Endothelial cell of umbilical vein (primary cell): ENCODE results near the gene FAM20A. TPM values are rescaled to one million over a fixed set of nuclear protein-coding genes. Genes with fewer than 3 reads are reported as not detected.

Source experiments
- BruUV-seq: library from RNA; stranded (reverse); fragments of 400-500 nt; replicated peaks from 2 replicates; lab custom pipeline; 2021; lab: Mats Ljungman, UMichigan
- CTCF ChIA-PET: fragments of 300-600, 350-600 bp; sonication (Branson Sonifier 250); formaldehyde crosslinking; loops from one replicate; lab custom pipeline; 2021; ENCODE audit warnings: antibody characterized with exemption, inconsistent platforms; lab: Charles Lee
- POLR2A ChIA-PET: fragments of 300-600, 350-600 bp; sonication (Branson Sonifier 250); formaldehyde crosslinking; loops from one replicate; lab custom pipeline; 2021; ENCODE audit warnings: antibody characterized with exemption, inconsistent platforms; lab: Charles Lee
- DNase-seq: peaks from one replicate; pipeline ENCODE4 v3.0.0-alpha.2; 2011; ENCODE audit warnings: low read depth, low spot score
- FAIRE-seq: peaks from 2 replicates; lab custom pipeline; 2011; peaks lifted over from hg19 to GRCh38; lab: Jason Lieb, UNC
- H2AFZ ChIP-seq: 2 replicates; pipeline ENCODE4 v1.6.0; 2012; ENCODE audit warnings: low read depth, low read length, control low read depth, inconsistent platforms
- H3K27ac ChIP-seq: 2 replicates; pipeline ENCODE4 v1.5.1; 2011; ENCODE audit warnings: low read depth, mild to moderate bottlenecking, control low read depth, low read length, moderate library complexity; ENCODE audit not compliant: insufficient read depth
- H3K27me3 ChIP-seq, 2 experiments: 2 replicates each; pipeline versions ENCODE4 v1.6.0 to v1.6.1; 2011; ENCODE audit warnings: low read length in 2 of 2, mixed read lengths in 1 of 2; ENCODE audit not compliant: control insufficient read depth in 2 of 2, insufficient read depth in 2 of 2
- H3K36me3 ChIP-seq, 2 experiments: 2 replicates in 1 of 2; 3 replicates in 1 of 2; pipeline ENCODE4 v1.5.1; 2011; ENCODE audit warnings: low read length in 2 of 2, mild to moderate bottlenecking in 1 of 2, moderate library complexity in 1 of 2; ENCODE audit not compliant: control insufficient read depth in 2 of 2, insufficient read depth in 2 of 2; ENCODE audit errors: extremely low read depth in 1 of 2
- H3K4me1 ChIP-seq: 3 replicates; pipeline ENCODE4 v1.5.1; 2011; ENCODE audit warnings: mild to moderate bottlenecking, low read length; ENCODE audit not compliant: control insufficient read depth, insufficient read depth; ENCODE audit errors: extremely low read depth
- H3K4me2 ChIP-seq: 2 replicates; pipeline ENCODE4 v1.6.1; 2011; ENCODE audit warnings: low read length, control low read depth, mixed read lengths; ENCODE audit not compliant: insufficient read depth
- H3K4me3 ChIP-seq, 3 experiments: fragments of 200-600 bp in 1 of 3; sonication (generic), shearing (Covaris generic) in 1 of 3; replicated peaks in 1 of 3; 2 replicates each; pipeline ENCODE4 v1.5.1; 2011 to 2016; ENCODE audit warnings: control low read depth in 3 of 3, low read length in 3 of 3, mild to moderate bottlenecking in 2 of 3, inconsistent platforms in 1 of 3, low read depth in 1 of 3, moderate library complexity in 1 of 3; ENCODE audit not compliant: insufficient read depth in 1 of 3
- H3K79me2 ChIP-seq: 2 replicates; pipeline ENCODE4 v1.6.0; 2012; ENCODE audit warnings: low read length, inconsistent platforms; ENCODE audit not compliant: control insufficient read depth, insufficient read depth
- H3K9ac ChIP-seq: replicated peaks from 2 replicates; pipeline ENCODE3; 2011; ENCODE audit warnings: low read length, control low read depth; ENCODE audit not compliant: insufficient read depth; ENCODE audit errors: extremely low read depth
- H3K9me1 ChIP-seq: replicated peaks from 3 replicates; pipeline ENCODE4 v1.6.0; 2011; ENCODE audit warnings: mild to moderate bottlenecking, low read length; ENCODE audit not compliant: control insufficient read depth, insufficient read depth; ENCODE audit errors: extremely low read depth
- H3K9me3 ChIP-seq: replicated peaks from 2 replicates; pipeline ENCODE4 v1.5.1; 2012; ENCODE audit warnings: low read length, inconsistent platforms; ENCODE audit not compliant: control insufficient read depth, insufficient read depth
- H4K20me1 ChIP-seq: replicated peaks from 2 replicates; pipeline ENCODE3; 2011; ENCODE audit warnings: mild to moderate bottlenecking, low read length; ENCODE audit not compliant: control insufficient read depth, insufficient read depth; ENCODE audit errors: extremely low read depth
- CTCF ChIP-seq, 2 donors: IDR thresholded peaks; 1 replicate in 1 of 2; 2 replicates in 1 of 2; pipeline ENCODE4 v1.5.1; 2011; ENCODE audit warnings: low read length in 2 of 2, mild to moderate bottlenecking in 2 of 2, moderate library complexity in 2 of 2, control low read depth in 1 of 2, inconsistent platforms in 1 of 2, low read depth in 1 of 2; ENCODE audit not compliant: insufficient read depth in 1 of 2; ENCODE audit errors: extremely low read depth in 1 of 2
- EZH2 ChIP-seq: IDR thresholded peaks from 2 replicates; pipeline ENCODE4 v1.6.1; 2012; ENCODE audit warnings: borderline replicate concordance, low read depth, mild to moderate bottlenecking, moderate library complexity, low read length, inconsistent platforms; ENCODE audit not compliant: severe bottlenecking
- FOS ChIP-seq: IDR thresholded peaks from 2 replicates; pipeline ENCODE4 v1.6.1; 2011; ENCODE audit warnings: mild to moderate bottlenecking, low read length, moderate library complexity, borderline replicate concordance; ENCODE audit not compliant: insufficient read depth
- GATA2 ChIP-seq: IDR thresholded peaks from 2 replicates; pipeline ENCODE4 v1.7.0; 2011; ENCODE audit warnings: low read depth, mild to moderate bottlenecking, moderate library complexity, mixed read lengths, low read length; ENCODE audit not compliant: insufficient read length, insufficient read depth
- JUN ChIP-seq: IDR thresholded peaks from 2 replicates; pipeline ENCODE4 v1.6.1; 2011; ENCODE audit warnings: borderline replicate concordance, low read depth; ENCODE audit not compliant: insufficient read length, insufficient read depth
- MYC ChIP-seq: IDR thresholded peaks from one replicate; pipeline ENCODE4 v1.6.1; 2011; ENCODE audit warnings: mild to moderate bottlenecking, low read depth, low read length
- POLR2A ChIP-seq: IDR thresholded peaks from 2 replicates; pipeline ENCODE4 v1.6.1; 2012; ENCODE audit warnings: low read depth, mild to moderate bottlenecking, control low read depth, low read length
- POLR2AphosphoS5 ChIP-seq: IDR thresholded peaks from 2 replicates; pipeline ENCODE4 v1.6.1; 2012; ENCODE audit warnings: low read depth, mild to moderate bottlenecking, control low read depth, low read length, moderate library complexity; ENCODE audit not compliant: insufficient read depth
- dilution Hi-C: fragments of 300-500 bp; cut with MboI; formaldehyde crosslinking; loops from one replicate; pipeline ENCODE4 v1.15.0; 2019; ENCODE audit warnings: low sequenced_read_pairs; ENCODE audit not compliant: extremely low pct_ligation_motif_present
- intact Hi-C: fragments of 100-400 bp; cut with micrococcal nuclease; formaldehyde crosslinking; loops from one replicate; pipeline ENCODE4 v1.10.0; 2022
- polyA plus RNA-seq, 4 experiments: library from polyadenylated mRNA; depleted of rRNA in 3 of 4; stranded (reverse) in 3 of 4; unstranded in 1 of 4; fragments of >200 nt; gene quantifications; 2 replicates each; pipeline versions ENCODE4 v1.2.1 to v1.2.3, GENCODE V29; 2011 to 2012; ENCODE audit warnings: missing spikeins in 1 of 4
- total RNA-seq: library from RNA; stranded (reverse); gene quantifications from 2 replicates; pipeline ENCODE4 v1.2.3, GENCODE V29; 2021
- TF ChIP-seq, protein P1 (sequence below): IDR thresholded peaks from 2 replicates; pipeline ENCODE4 v1.6.1; 2011; ENCODE audit not compliant: insufficient read depth, insufficient read length

The FAM20A gene
- total and polyA plus RNA-seq, 2 donors (not counting 3 experiments of a cell fraction or from before 2014, with no cell fraction given): not detected

DNA sequence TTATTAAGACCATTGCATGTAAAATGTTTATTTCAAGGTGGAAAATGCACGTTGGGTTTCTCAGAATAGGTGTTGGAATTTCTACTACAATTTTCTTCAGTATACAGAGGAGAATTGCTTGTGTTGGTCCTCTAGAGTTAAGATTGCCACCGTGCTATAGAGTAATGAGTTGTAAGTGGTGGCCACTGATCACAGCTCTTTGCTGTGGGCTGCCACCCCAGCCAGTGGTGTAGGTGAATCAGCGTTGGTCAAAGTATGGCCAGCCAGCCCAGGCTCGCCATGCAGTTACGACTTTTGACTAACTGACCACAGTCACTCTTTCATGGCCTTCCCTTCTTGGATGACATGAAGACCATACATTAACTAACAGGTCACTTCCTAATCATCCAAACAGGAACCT lies 101.6 kb downstream of the FAM20A start:
- POLR2A ChIA-PET: no interaction called here
- dilution Hi-C loops: no loop called here
- no TSS peak for BruUV-seq

More for the DNA sequence above, 101.6 kb downstream of the FAM20A start:
- FAIRE-seq (no peak), DNase-seq (no peak)
- Histone ChIP-seq H2AFZ (no peak overlapping the region), H3K79me2 (no peaks in the 10 kb centered on the region), H3K9me1 (no peaks in the 10 kb centered on the region), H4K20me1 (no peaks in the 10 kb centered on the region), H3K4me1 (no peaks in the 10 kb centered on the region), H3K27ac (no peak overlapping the region), H3K9ac (no peak overlapping the region), H3K9me3 (no peaks in the 10 kb centered on the region), H3K36me3 (no peaks in the 10 kb centered on the region), H3K4me3 (no peak overlapping the region), H3K4me2 (no peak overlapping the region), H3K27me3 (peaks cover 3 to 14% of the 10 kb centered on the region in 2 experiments)
- CTCF ChIA-PET: no interaction called here
- intact Hi-C loops: no loop called here
- TF ChIP-seq GATA2: no peak
- TF ChIP-seq, protein P1, sequence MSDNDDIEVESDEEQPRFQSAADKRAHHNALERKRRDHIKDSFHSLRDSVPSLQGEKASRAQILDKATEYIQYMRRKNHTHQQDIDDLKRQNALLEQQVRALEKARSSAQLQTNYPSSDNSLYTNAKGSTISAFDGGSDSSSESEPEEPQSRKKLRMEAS: no peak
- no peak for TF ChIP-seq EZH2
- no peak for TF ChIP-seq POLR2A
- no peak for TF ChIP-seq FOS
- TF ChIP-seq POLR2AphosphoS5: no peak
- TF ChIP-seq CTCF (IDR thresholded peaks at IDR 0.05; ENCODE audit: extremely low read depth in 1 of 2, insufficient read depth in 1 of 2, low read depth in 1 of 2, low read length in 2 of 2): no peak
- TF ChIP-seq JUN: no peak
- no peak for TF ChIP-seq MYC
